ENCODE results near the gene RIPPLY2.
"Not testable (repeated sequence)": the region's sequence is repeated elsewhere in the genome, so short reads cannot be mapped to it uniquely, and the experiment has no call there.

Gene RIPPLY2

GRCh38 chr6:83860782-83861495 lies 7.8 kb downstream of the RIPPLY2 start:
- no peak for DNase-seq

GRCh38 chr6:83862776-83863471 lies 9.8 kb downstream of the RIPPLY2 start:
- no peak for DNase-seq

GRCh38 chr6:83867043-83867442 lies 13.9 kb downstream of the RIPPLY2 start:
- no peak for DNase-seq

- no peak for DNase-seq
Observed at GRCh38 chr6:83867527-83868161, 14.5 kb downstream of the RIPPLY2 start.

- no peak for DNase-seq
Observed at GRCh38 chr6:83868639-83869038, 15.5 kb downstream of the RIPPLY2 start.

GRCh38 chr6:83870649-83871048 lies 17.5 kb downstream of the RIPPLY2 start:
- DNase-seq = no peak

GRCh38 chr6:83872386-83873118 lies 19.4 kb downstream of the RIPPLY2 start:
- DNase-seq = no peak

GRCh38 chr6:83873869-83874268 lies 20.7 kb downstream of the RIPPLY2 start:
- DNase-seq = no peak

GRCh38 chr6:83875843-83876242 lies 22.7 kb downstream of the RIPPLY2 start:
- no peak for DNase-seq

- no peak for DNase-seq
Observed at GRCh38 chr6:83878902-83879644, 25.9 kb downstream of the RIPPLY2 start.

- no peak for DNase-seq
Observed at GRCh38 chr6:83879746-83880145, 26.6 kb downstream of the RIPPLY2 start.

GRCh38 chr6:83883240-83883639 lies 30.1 kb downstream of the RIPPLY2 start:
- DNase-seq = no peak

- DNase-seq = no peak
Observed at GRCh38 chr6:83884523-83884922, 31.4 kb downstream of the RIPPLY2 start.

GRCh38 chr6:83885984-83886383 lies 32.8 kb downstream of the RIPPLY2 start:
- DNase-seq = no peak

- DNase-seq = no peak
Observed at GRCh38 chr6:83889621-83890020, 36.5 kb downstream of the RIPPLY2 start.

GRCh38 chr6:83890520-83890919 lies 37.4 kb downstream of the RIPPLY2 start:
- DNase-seq = no peak

GRCh38 chr6:83891586-83891985 lies 38.4 kb downstream of the RIPPLY2 start:
- DNase-seq = no peak

GRCh38 chr6:83893024-83893423 lies 39.9 kb downstream of the RIPPLY2 start:
- DNase-seq = no peak

- DNase-seq = not testable (repeated sequence)
Observed at GRCh38 chr6:83897094-83897493, 43.9 kb downstream of the RIPPLY2 start.

GRCh38 chr6:83901624-83902023 lies 48.5 kb downstream of the RIPPLY2 start:
- no peak for DNase-seq

GRCh38 chr6:83904395-83904794 lies 51.2 kb downstream of the RIPPLY2 start:
- no peak for DNase-seq

- no peak for DNase-seq
Observed at GRCh38 chr6:83905648-83906047, 52.5 kb downstream of the RIPPLY2 start.
